Measurements from ENCODE around the gene MFAP4. TPM values are rescaled to one million over a fixed set of nuclear protein-coding genes. Genes with fewer than 3 reads are reported as not detected.
A peak's percentile ranks its signal among the peaks of the same experiment; 100 is the strongest.
"Not testable (repeated sequence)": the region's sequence is repeated elsewhere in the genome, so short reads cannot be mapped to it uniquely, and the experiment has no call there.

Gene MFAP4
- total and polyA plus RNA-seq, 7 donors: 5.8 to 44.5 (median 8.9) TPM

DNA sequence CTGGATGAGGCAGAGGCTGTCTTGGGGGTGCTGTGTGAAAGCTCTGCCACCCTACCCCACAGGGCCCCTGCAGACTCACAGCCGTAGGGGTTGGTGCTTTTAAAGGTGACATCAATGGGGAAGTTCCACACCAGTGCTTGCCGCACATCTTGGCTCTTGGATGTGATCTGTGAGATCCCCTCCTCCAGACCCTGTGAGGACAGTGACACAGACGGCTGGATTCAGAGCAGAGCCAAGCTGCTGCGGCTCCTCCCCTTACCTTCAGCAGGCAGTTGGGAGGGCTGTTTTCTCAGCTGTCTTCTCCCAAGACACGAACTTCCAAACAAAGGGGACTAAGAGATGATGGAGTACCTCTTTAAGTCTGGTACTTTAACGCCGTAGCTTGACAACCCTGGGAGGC lies 29.2 kb downstream of the MFAP4 start:
- DNase-seq: no peak
- Histone ChIP-seq H3K9me3 (no peaks in the 10 kb centered on the region), H3K36me3 (ENCODE audit: insufficient read depth in 1 of 2, low read depth in 1 of 2) (peaks cover 0 to 10% of the 10 kb centered on the region in 2 donors), H3K4me3 (no peak overlapping the region), H3K27me3 (ENCODE audit: insufficient read depth in 3 of 3, low read length in 2 of 3) (no peaks in the 10 kb centered on the region), H3K4me1 (no peaks in the 10 kb centered on the region), H3K27ac (no peak overlapping the region)
- 73 to 77% (median 75%) methylated on average over 7 of the region's 7 CpGs for WGBS, 3 donors
- TF ChIP-seq, protein P1, sequence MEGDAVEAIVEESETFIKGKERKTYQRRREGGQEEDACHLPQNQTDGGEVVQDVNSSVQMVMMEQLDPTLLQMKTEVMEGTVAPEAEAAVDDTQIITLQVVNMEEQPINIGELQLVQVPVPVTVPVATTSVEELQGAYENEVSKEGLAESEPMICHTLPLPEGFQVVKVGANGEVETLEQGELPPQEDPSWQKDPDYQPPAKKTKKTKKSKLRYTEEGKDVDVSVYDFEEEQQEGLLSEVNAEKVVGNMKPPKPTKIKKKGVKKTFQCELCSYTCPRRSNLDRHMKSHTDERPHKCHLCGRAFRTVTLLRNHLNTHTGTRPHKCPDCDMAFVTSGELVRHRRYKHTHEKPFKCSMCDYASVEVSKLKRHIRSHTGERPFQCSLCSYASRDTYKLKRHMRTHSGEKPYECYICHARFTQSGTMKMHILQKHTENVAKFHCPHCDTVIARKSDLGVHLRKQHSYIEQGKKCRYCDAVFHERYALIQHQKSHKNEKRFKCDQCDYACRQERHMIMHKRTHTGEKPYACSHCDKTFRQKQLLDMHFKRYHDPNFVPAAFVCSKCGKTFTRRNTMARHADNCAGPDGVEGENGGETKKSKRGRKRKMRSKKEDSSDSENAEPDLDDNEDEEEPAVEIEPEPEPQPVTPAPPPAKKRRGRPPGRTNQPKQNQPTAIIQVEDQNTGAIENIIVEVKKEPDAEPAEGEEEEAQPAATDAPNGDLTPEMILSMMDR (IDR thresholded peaks at IDR 0.05): no peak
- intact Hi-C loops (cut with DNase I): no loop called here
- no peak for ATAC-seq

DNA sequence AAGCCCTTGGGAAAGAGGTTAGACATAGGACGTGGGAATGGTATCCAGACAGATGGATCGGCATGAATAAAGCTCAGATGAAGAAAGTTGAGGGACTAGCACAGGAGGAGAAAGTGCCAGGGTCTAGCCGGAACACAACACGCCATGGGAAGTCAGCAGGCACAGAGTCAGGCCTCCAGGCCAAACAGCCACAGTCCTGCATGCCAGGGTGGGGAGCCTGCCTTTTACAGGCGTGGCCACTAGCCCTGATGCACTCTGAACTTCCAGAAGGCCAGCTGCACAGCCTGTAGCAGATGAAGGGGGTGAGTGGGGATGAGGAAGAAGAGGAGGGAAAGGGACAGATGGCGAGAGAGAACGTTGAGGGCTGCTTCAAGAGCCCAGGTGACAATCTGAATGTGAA lies 29.6 kb downstream of the MFAP4 start:
- intact Hi-C loops (cut with DNase I): no loop called here
- no peak overlapping the region for H3K27ac ChIP-seq
- no peaks in the 10 kb centered on the region for H3K27me3 ChIP-seq (ENCODE audit: insufficient read depth in 3 of 3, low read length in 2 of 3)
- WGBS, 3 donors: 65 to 76% (median 67%) methylated on average over 7 of the region's 7 CpGs
- H3K4me3 ChIP-seq: no peak overlapping the region
- TF ChIP-seq, protein P1 (IDR thresholded peaks at IDR 0.05): no peak
- ATAC-seq: no peak
- peak in 1 of 2 donors; percentile 20 for DNase-seq
- peaks cover 0 to 10% of the 10 kb centered on the region in 2 donors for H3K36me3 ChIP-seq (ENCODE audit: insufficient read depth in 1 of 2, low read depth in 1 of 2)
- no peaks in the 10 kb centered on the region for H3K9me3 ChIP-seq
- no peaks in the 10 kb centered on the region for H3K4me1 ChIP-seq

DNA sequence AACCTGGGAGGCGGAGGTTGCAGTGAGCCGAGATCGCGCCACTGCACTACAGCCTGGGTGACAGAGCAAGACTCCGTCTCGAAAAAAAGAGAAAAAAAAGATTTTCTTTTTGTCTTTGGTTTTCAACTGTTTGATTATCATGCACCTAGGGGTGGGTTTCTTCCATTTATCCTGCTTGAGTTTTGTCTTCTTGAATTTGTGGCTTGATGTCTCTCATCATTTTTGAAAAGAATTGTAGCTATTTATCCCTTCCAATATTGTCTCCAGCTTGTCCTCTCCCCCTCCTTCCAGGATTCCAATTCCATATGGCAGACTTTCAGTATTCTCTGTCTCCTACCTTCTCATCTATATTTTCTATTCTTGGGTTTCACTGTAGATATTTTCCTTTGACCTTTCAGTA lies 32.2 kb downstream of the MFAP4 start:
- no peak overlapping the region for H3K4me3 ChIP-seq
- 64 to 79% (median 78%) methylated on average over 3 to 6 of the region's 6 CpGs for WGBS, 3 donors
- no peaks in the 10 kb centered on the region for H3K9me3 ChIP-seq
- H3K36me3 ChIP-seq (ENCODE audit: insufficient read depth in 1 of 2, low read depth in 1 of 2): peaks cover 0 to 10% of the 10 kb centered on the region in 2 donors
- H3K27me3 ChIP-seq (ENCODE audit: insufficient read depth in 3 of 3, low read length in 2 of 3): no peaks in the 10 kb centered on the region
- H3K4me1 ChIP-seq: no peaks in the 10 kb centered on the region
- TF ChIP-seq, protein P1 (IDR thresholded peaks at IDR 0.05): no peak
- H3K27ac ChIP-seq: no peak overlapping the region
- ATAC-seq: no peak
- no peak for DNase-seq
- intact Hi-C loops (cut with DNase I): no loop called here

DNA sequence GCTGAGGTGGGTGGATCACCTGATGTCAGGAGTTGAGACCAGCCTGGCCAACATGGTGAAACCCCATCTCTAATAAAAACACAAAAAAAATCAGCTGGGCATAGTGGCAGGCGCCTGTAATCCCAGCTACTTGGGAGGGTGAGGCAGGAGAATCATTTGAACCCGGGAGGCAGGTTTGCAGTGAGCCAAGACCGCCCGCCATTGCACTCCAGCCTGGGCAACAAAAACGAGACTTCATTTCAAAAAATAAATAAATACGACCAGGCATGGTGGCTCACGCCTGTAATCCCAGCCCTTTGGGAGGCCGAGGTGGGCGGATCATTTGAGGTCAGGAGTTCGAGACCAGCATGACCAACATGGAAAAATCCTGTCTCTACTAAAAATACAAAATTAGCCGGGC lies 33.6 kb downstream of the MFAP4 start:
- H3K9me3 ChIP-seq; H3K27me3 ChIP-seq (ENCODE audit: insufficient read depth in 3 of 3, low read length in 2 of 3); H3K4me1 ChIP-seq; H3K27ac ChIP-seq; ATAC-seq; H3K4me3 ChIP-seq; intact Hi-C loops (cut with DNase I); DNase-seq: not testable (repeated sequence)
- H3K36me3 ChIP-seq (ENCODE audit: insufficient read depth in 1 of 2, low read depth in 1 of 2): peaks cover 0 to 10% of the 10 kb centered on the region in 2 donors
- WGBS, 3 donors: 94 to 95% (median 95%) methylated on average over 11 of the region's 11 CpGs

DNA sequence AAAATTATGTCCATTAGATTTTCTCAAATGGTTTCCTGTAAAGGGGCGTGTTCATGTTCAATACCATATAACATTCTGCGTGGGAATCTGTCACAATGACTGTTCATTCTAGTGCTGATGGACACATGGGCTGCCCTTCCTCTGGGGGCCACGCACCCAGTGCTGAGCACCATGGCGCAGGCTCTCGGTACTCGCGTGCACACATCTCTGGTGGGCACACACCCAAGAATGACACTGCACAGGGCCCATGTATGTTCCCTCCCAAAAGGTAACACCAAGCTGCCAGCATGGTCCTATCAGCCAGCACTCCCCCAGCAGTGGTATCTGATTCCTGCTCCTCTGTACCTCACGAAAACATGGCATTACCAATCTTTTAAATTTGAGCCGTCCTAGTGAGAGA lies 38.2 kb downstream of the MFAP4 start:
- WGBS, 3 donors: 94 to 97% (median 95%) methylated on average over 9 of the region's 9 CpGs
- DNase-seq: no peak
- Histone ChIP-seq H3K9me3 (no peaks in the 10 kb centered on the region), H3K27me3 (ENCODE audit: insufficient read depth in 3 of 3, low read length in 2 of 3) (no peaks in the 10 kb centered on the region), H3K36me3 (ENCODE audit: insufficient read depth in 1 of 2, low read depth in 1 of 2) (no peaks in the 10 kb centered on the region), H3K4me1 (peaks cover 25% of the 10 kb centered on the region), H3K4me3 (no peak overlapping the region), H3K27ac (no peak overlapping the region)
- intact Hi-C loops (cut with DNase I): no loop called here
- TF ChIP-seq, protein P1 (IDR thresholded peaks at IDR 0.05): no peak
- no peak for ATAC-seq

Measured in psoas muscle (tissue), 8 donors.